GM23338 (cell line): ENCODE results near the gene TMEM63B. TPM values are rescaled to one million over a fixed set of nuclear protein-coding genes. Genes with fewer than 3 reads are reported as not detected.

Source experiments
- ATAC-seq: fragments of 200-7000 bp; cut with Tn5 transposase; 3 replicates; pipeline ENCODE4 v1.9.1; 2020
- DNase-seq: peaks from one replicate; pipeline ENCODE4 v3.0.0-alpha.2; 2015; ENCODE audit warnings: low spot score
- H2AFZ ChIP-seq: fragments of 200-600 bp; sonication (generic); 2 replicates; pipeline ENCODE4 v1.8.0; 2016; ENCODE audit warnings: antibody characterized with exemption, mild to moderate bottlenecking, moderate library complexity
- H3F3A ChIP-seq: fragments of 200-600 bp; sonication (generic); replicated peaks from 2 replicates; pipeline ENCODE4 v1.8.0; 2017; ENCODE audit warnings: antibody characterized with exemption, mixed run types, low read depth
- H3K27ac ChIP-seq: fragments of 200-600 bp; sonication (generic); 2 replicates; pipeline ENCODE4 v1.6.1; 2016; ENCODE audit warnings: low read depth
- H3K27me3 ChIP-seq: fragments of 200-600 bp; sonication (generic); 2 replicates; pipeline ENCODE4 v1.8.0; 2016; ENCODE audit warnings: mild to moderate bottlenecking, mixed run types, moderate library complexity; ENCODE audit not compliant: insufficient read depth
- H3K36me3 ChIP-seq: fragments of 200-600 bp; sonication (generic); 2 replicates; pipeline ENCODE4 v1.8.0; 2016; ENCODE audit warnings: mild to moderate bottlenecking; ENCODE audit not compliant: insufficient read depth
- H3K4me1 ChIP-seq: fragments of 200-600 bp; sonication (generic); 2 replicates; pipeline ENCODE4 v1.8.0; 2016; ENCODE audit warnings: mild to moderate bottlenecking, moderate library complexity; ENCODE audit not compliant: insufficient read depth
- H3K4me2 ChIP-seq: fragments of 200-600 bp; sonication (generic); 2 replicates; pipeline ENCODE4 v1.7.1; 2017; ENCODE audit warnings: mixed run types
- H3K4me3 ChIP-seq: fragments of 200-600 bp; sonication (generic); 2 replicates; pipeline ENCODE4 v1.6.1; 2016; ENCODE audit warnings: mixed run types
- H3K79me2 ChIP-seq: fragments of 200-600 bp; sonication (generic); replicated peaks from 2 replicates; pipeline ENCODE4 v1.8.0; 2017; ENCODE audit warnings: mild to moderate bottlenecking; ENCODE audit not compliant: insufficient read depth
- H3K9me2 ChIP-seq: fragments of 200-600 bp; sonication (generic); 2 replicates; pipeline ENCODE4 v1.8.0; 2017; ENCODE audit not compliant: insufficient read depth
- H4K20me1 ChIP-seq: fragments of 200-600 bp; sonication (generic); replicated peaks from 2 replicates; pipeline ENCODE4 v1.8.0; 2017; ENCODE audit warnings: mild to moderate bottlenecking; ENCODE audit not compliant: insufficient read depth
- H3K27ac Mint-ChIP-seq: 2 replicates; pipeline ENCODE4 v1.8.0; 2020; ENCODE audit warnings: inconsistent platforms, mild to moderate bottlenecking, moderate library complexity, mixed read lengths
- H3K27me3 Mint-ChIP-seq: 3 replicates; pipeline ENCODE4 v1.8.0; 2022; ENCODE audit warnings: low read depth, mild to moderate bottlenecking, moderate library complexity, mixed read lengths, inconsistent platforms; ENCODE audit not compliant: insufficient read depth, poor library complexity
- H3K36me3 Mint-ChIP-seq: 3 replicates; pipeline ENCODE4 v1.8.0; 2021; ENCODE audit warnings: low read depth, mild to moderate bottlenecking, inconsistent platforms, moderate library complexity, mixed read lengths
- H3K4me1 Mint-ChIP-seq: 3 replicates; pipeline ENCODE4 v1.8.0; 2020; ENCODE audit warnings: mild to moderate bottlenecking, inconsistent platforms, mixed read lengths
- H3K4me3 Mint-ChIP-seq: 3 replicates; pipeline ENCODE4 v1.8.0; 2021; ENCODE audit warnings: moderate library complexity, mild to moderate bottlenecking, inconsistent platforms, mixed read lengths
- H3K9me3 Mint-ChIP-seq: 3 replicates; pipeline ENCODE4 v1.8.0; 2020; ENCODE audit warnings: moderate library complexity, mild to moderate bottlenecking, inconsistent platforms, mixed read lengths
- CREB1 ChIP-seq: fragments of 250-450 bp; sonication (Bioruptor Pico); IDR thresholded peaks from 2 replicates; pipeline ENCODE4 v1.5.0; 2020; ENCODE audit warnings: low read depth, mild to moderate bottlenecking, moderate library complexity
- JUNB ChIP-seq: IDR thresholded peaks from one replicate; pipeline ENCODE4 v1.6.1; 2016; ENCODE audit warnings: antibody characterized with exemption; ENCODE audit not compliant: unreplicated experiment
- NANOG ChIP-seq: IDR thresholded peaks from 2 replicates; pipeline ENCODE4 v1.6.1; 2016; ENCODE audit warnings: antibody characterized with exemption, borderline replicate concordance
- ZNF331 ChIP-seq: fragments of 250-450 bp; sonication (Bioruptor Pico); IDR thresholded peaks from 2 replicates; pipeline ENCODE4 v1.5.0; 2020; ENCODE audit warnings: low read depth, mild to moderate bottlenecking, moderate library complexity
- ZNF462 ChIP-seq: fragments of 250-450 bp; sonication (Bioruptor Pico); IDR thresholded peaks from 2 replicates; pipeline ENCODE4 v1.5.0; 2020; ENCODE audit warnings: mild to moderate bottlenecking, moderate library complexity
- polyA plus RNA-seq: library from polyadenylated mRNA; unstranded; fragments of >200 nt; fragmentation: Nextera tagmentation; extraction: Ambion mirVana; gene quantifications from 2 replicates; pipeline ENCODE4 v1.2.1, GENCODE V29; 2016
- total RNA-seq: library from RNA; depleted of rRNA; stranded (reverse); fragments of >200 nt; shearing (Covaris generic); gene quantifications from 2 replicates; pipeline ENCODE4 v1.2.3, GENCODE V29; 2014
- TF ChIP-seq, protein P1 (sequence below): IDR thresholded peaks from 2 replicates; pipeline ENCODE4 v1.6.1; 2016; ENCODE audit warnings: antibody characterized with exemption
- TF ChIP-seq, protein P2 (sequence below), 2 experiments: fragments of 200-600 bp in 1 of 2; sonication (generic) in 1 of 2; conservative IDR thresholded peaks; 2 replicates each; pipeline versions ENCODE4 v1.5.1 to v1.6.1; 2016 to 2017; ENCODE audit warnings: antibody characterized with exemption in 2 of 2, low read depth in 2 of 2, mild to moderate bottlenecking in 2 of 2, moderate library complexity in 1 of 2

TMEM63B gene
- total and polyA plus RNA-seq, 2 experiments from 2014 or later: 10.1 to 36.0 TPM

- H3K79me2 ChIP-seq: no peaks in the 10 kb centered on the region
- H3K36me3 ChIP-seq: no peaks in the 10 kb centered on the region
- H3K27me3 ChIP-seq: no peaks in the 10 kb centered on the region
- peak overlapping the region; percentile 79 for H3K27ac ChIP-seq
- TF ChIP-seq CREB1 (CRISPR knock-in tag) (no peak), ZNF462 (CRISPR knock-in tag) (0 out of 2 replicates have a peak, but pooled peaks have one; percentile 12)
- no peak overlapping the region for H3K4me3 Mint-ChIP-seq
- DNase-seq (peak; percentile 41), ATAC-seq (peak; percentile 46)
- H2AFZ ChIP-seq: no peak overlapping the region
- peak overlapping the region; percentile 55; the same call in 1 of the 2 replicates for H3K4me2 ChIP-seq
- no peaks in the 10 kb centered on the region for H3K9me3 Mint-ChIP-seq
- H4K20me1 ChIP-seq: no peaks in the 10 kb centered on the region
- peak overlapping the region; percentile 24; the same call in 1 of the 2 replicates for H3K27ac Mint-ChIP-seq
- no peak overlapping the region for H3K4me3 ChIP-seq
- no peaks in the 10 kb centered on the region for H3K9me2 ChIP-seq
- H3K27me3 Mint-ChIP-seq: peaks cover 23% of the 10 kb centered on the region
- peaks cover 5% of the 10 kb centered on the region; the same call in 2 of the 3 replicates for H3K36me3 Mint-ChIP-seq
- H3K4me1 Mint-ChIP-seq: peaks cover 26% of the 10 kb centered on the region
- peaks cover 4% of the 10 kb centered on the region for H3K4me1 ChIP-seq
- 0 out of 2 replicates have a peak, but pooled peaks cover 3% of the 10 kb centered on the region for H3F3A ChIP-seq
Measured at GRCh38 chr6:44156494-44157151, 29.3 kb downstream of the TMEM63B start.

- no peak for TF ChIP-seq JUNB
- TF ChIP-seq NANOG: no peak
- TF ChIP-seq ZNF331 (CRISPR knock-in tag): no peak
- TF ChIP-seq, protein P1, sequence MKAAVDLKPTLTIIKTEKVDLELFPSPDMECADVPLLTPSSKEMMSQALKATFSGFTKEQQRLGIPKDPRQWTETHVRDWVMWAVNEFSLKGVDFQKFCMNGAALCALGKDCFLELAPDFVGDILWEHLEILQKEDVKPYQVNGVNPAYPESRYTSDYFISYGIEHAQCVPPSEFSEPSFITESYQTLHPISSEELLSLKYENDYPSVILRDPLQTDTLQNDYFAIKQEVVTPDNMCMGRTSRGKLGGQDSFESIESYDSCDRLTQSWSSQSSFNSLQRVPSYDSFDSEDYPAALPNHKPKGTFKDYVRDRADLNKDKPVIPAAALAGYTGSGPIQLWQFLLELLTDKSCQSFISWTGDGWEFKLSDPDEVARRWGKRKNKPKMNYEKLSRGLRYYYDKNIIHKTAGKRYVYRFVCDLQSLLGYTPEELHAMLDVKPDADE: no peak
- TF ChIP-seq, protein P2, sequence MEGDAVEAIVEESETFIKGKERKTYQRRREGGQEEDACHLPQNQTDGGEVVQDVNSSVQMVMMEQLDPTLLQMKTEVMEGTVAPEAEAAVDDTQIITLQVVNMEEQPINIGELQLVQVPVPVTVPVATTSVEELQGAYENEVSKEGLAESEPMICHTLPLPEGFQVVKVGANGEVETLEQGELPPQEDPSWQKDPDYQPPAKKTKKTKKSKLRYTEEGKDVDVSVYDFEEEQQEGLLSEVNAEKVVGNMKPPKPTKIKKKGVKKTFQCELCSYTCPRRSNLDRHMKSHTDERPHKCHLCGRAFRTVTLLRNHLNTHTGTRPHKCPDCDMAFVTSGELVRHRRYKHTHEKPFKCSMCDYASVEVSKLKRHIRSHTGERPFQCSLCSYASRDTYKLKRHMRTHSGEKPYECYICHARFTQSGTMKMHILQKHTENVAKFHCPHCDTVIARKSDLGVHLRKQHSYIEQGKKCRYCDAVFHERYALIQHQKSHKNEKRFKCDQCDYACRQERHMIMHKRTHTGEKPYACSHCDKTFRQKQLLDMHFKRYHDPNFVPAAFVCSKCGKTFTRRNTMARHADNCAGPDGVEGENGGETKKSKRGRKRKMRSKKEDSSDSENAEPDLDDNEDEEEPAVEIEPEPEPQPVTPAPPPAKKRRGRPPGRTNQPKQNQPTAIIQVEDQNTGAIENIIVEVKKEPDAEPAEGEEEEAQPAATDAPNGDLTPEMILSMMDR (conservative IDR thresholded peaks at IDR 0.05; ENCODE audit: low read depth in 2 of 2): peak; percentile 10 to 27; a peak in 1 of 4 replicates
- no peak overlapping the region for H2AFZ ChIP-seq
- H3K79me2 ChIP-seq: no peaks in the 10 kb centered on the region
- peaks cover 4% of the 10 kb centered on the region for H3K4me1 ChIP-seq
- ATAC-seq (no peak), DNase-seq (no peak)
- no peaks in the 10 kb centered on the region for H3K9me3 Mint-ChIP-seq
- H3K27ac ChIP-seq: no peak overlapping the region
- H4K20me1 ChIP-seq: no peaks in the 10 kb centered on the region
- 0 out of 2 replicates have a peak, but pooled peaks cover 3% of the 10 kb centered on the region for H3F3A ChIP-seq
- no peak overlapping the region for H3K4me3 Mint-ChIP-seq
- no peaks in the 10 kb centered on the region for H3K27me3 ChIP-seq
- H3K9me2 ChIP-seq: no peaks in the 10 kb centered on the region
- H3K27ac Mint-ChIP-seq: peak overlapping the region; percentile 24; the same call in 1 of the 2 replicates
- H3K36me3 ChIP-seq: no peaks in the 10 kb centered on the region
- H3K4me3 ChIP-seq: no peak overlapping the region
- H3K36me3 Mint-ChIP-seq: peaks cover 5% of the 10 kb centered on the region; the same call in 2 of the 3 replicates
- H3K4me2 ChIP-seq: no peak overlapping the region
- H3K4me1 Mint-ChIP-seq: peaks cover 28% of the 10 kb centered on the region
- peaks cover 22% of the 10 kb centered on the region for H3K27me3 Mint-ChIP-seq
Measured at GRCh38 chr6:44157152-44157521, 29.8 kb downstream of the TMEM63B start.
